Loucy (cell line): Measurements from ENCODE around the gene SLC15A5.

Experiments
- H2AFZ ChIP-seq: fragments of 200-600 bp; sonication (generic); 2 replicates; pipeline ENCODE4 v1.6.0; 2016; ENCODE audit warnings: antibody characterized with exemption, mild to moderate bottlenecking, low read length, moderate library complexity
- H3F3A ChIP-seq: fragments of 200-600 bp; 2 replicates; pipeline ENCODE4 v1.6.0; 2016; ENCODE audit warnings: antibody characterized with exemption, low read depth, mild to moderate bottlenecking
- H3K27me3 ChIP-seq: fragments of 200-600 bp; sonication (generic); 2 replicates; pipeline ENCODE4 v1.6.1; 2014; ENCODE audit warnings: low read length, mild to moderate bottlenecking; ENCODE audit not compliant: insufficient read depth, poor library complexity, severe bottlenecking
- H3K36me3 ChIP-seq: fragments of 200-600 bp; sonication (generic); 2 replicates; pipeline ENCODE4 v1.6.1; 2016; ENCODE audit warnings: low read length; ENCODE audit not compliant: insufficient read depth
- H3K4me1 ChIP-seq: fragments of 200-600 bp; sonication (generic); 2 replicates; pipeline ENCODE4 v1.5.1; 2014; ENCODE audit warnings: low read length, mild to moderate bottlenecking; ENCODE audit not compliant: insufficient read depth, poor library complexity, severe bottlenecking
- H3K4me2 ChIP-seq: fragments of 200-600 bp; sonication (generic); 2 replicates; pipeline ENCODE4 v1.6.0; 2014; ENCODE audit warnings: antibody characterized with exemption, low read length, low read depth, mild to moderate bottlenecking; ENCODE audit not compliant: poor library complexity, severe bottlenecking
- H3K4me3 ChIP-seq: fragments of 200-600 bp; sonication (generic); 2 replicates; pipeline ENCODE4 v1.5.1; 2014; ENCODE audit warnings: low read length, mild to moderate bottlenecking, mixed read lengths; ENCODE audit not compliant: poor library complexity, severe bottlenecking
- H3K79me2 ChIP-seq: fragments of 200-600 bp; sonication (generic); 2 replicates; pipeline ENCODE4 v1.6.1; 2014; ENCODE audit warnings: low read length; ENCODE audit not compliant: insufficient read depth
- H3K9ac ChIP-seq: fragments of 200-600 bp; sonication (generic); 2 replicates; pipeline ENCODE4 v1.6.0; 2014; ENCODE audit warnings: mild to moderate bottlenecking, low read depth, low read length, moderate library complexity; ENCODE audit not compliant: poor library complexity, severe bottlenecking
- H3K9me2 ChIP-seq: fragments of 200-600 bp; sonication (generic); replicated peaks from 2 replicates; pipeline ENCODE4 v1.6.1; 2016; ENCODE audit warnings: low read depth, low read length, mixed read lengths
- H3K9me3 ChIP-seq: fragments of 200-600 bp; sonication (generic); 2 replicates; pipeline ENCODE4 v1.6.1; 2014; ENCODE audit warnings: mild to moderate bottlenecking, antibody characterized with exemption, low read length, low read depth; ENCODE audit not compliant: insufficient read depth
- H4K20me1 ChIP-seq: fragments of 200-600 bp; sonication (generic); 2 replicates; pipeline ENCODE4 v1.6.0; 2014; ENCODE audit warnings: antibody characterized with exemption, low read length, mild to moderate bottlenecking; ENCODE audit not compliant: insufficient read depth, poor library complexity, severe bottlenecking
- EZH2phosphoT487 ChIP-seq: fragments of 200-600 bp; IDR thresholded peaks from 2 replicates; pipeline ENCODE4 v1.6.1; 2018; ENCODE audit warnings: antibody characterized with exemption, mild to moderate bottlenecking, moderate library complexity, borderline replicate concordance
- TF ChIP-seq, protein P1 (sequence below): fragments of 200-600 bp; sonication (generic); conservative IDR thresholded peaks from 2 replicates; pipeline ENCODE4 v1.5.1; 2014; ENCODE audit warnings: mild to moderate bottlenecking, antibody characterized with exemption, low read length

The SLC15A5 gene

DNA sequence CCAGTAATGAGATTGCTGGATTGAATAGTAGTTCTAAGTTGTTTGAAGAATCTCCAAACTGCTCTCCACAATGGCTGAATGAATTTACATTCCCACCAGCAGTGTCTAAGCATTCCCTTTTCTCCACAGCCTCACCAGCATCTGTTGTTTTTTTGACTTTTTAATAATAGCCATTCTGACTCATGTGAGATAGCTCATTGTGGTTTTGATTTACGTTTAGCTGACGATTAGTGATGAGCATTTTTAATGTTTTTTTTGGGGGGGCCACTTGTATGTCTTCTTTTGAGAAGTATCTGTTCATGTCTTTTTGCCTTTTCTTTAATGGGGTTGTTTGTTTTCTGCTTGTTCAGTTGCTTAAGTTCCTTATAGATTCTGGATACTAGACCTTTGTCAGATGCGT is 8.1 kb upstream of the SLC15A5 start:
- H3K4me1 ChIP-seq: no peaks in the 10 kb centered on the region
- no peaks in the 10 kb centered on the region for H3F3A ChIP-seq
- no peaks in the 10 kb centered on the region for H3K9me2 ChIP-seq
- TF ChIP-seq EZH2phosphoT487: no peak
- TF ChIP-seq, protein P1, sequence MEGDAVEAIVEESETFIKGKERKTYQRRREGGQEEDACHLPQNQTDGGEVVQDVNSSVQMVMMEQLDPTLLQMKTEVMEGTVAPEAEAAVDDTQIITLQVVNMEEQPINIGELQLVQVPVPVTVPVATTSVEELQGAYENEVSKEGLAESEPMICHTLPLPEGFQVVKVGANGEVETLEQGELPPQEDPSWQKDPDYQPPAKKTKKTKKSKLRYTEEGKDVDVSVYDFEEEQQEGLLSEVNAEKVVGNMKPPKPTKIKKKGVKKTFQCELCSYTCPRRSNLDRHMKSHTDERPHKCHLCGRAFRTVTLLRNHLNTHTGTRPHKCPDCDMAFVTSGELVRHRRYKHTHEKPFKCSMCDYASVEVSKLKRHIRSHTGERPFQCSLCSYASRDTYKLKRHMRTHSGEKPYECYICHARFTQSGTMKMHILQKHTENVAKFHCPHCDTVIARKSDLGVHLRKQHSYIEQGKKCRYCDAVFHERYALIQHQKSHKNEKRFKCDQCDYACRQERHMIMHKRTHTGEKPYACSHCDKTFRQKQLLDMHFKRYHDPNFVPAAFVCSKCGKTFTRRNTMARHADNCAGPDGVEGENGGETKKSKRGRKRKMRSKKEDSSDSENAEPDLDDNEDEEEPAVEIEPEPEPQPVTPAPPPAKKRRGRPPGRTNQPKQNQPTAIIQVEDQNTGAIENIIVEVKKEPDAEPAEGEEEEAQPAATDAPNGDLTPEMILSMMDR: no peak
- no peaks in the 10 kb centered on the region for H3K27me3 ChIP-seq
- no peak overlapping the region for H3K9ac ChIP-seq
- no peak overlapping the region for H2AFZ ChIP-seq
- no peaks in the 10 kb centered on the region for H4K20me1 ChIP-seq
- H3K4me3 ChIP-seq: no peak overlapping the region
- H3K79me2 ChIP-seq: no peaks in the 10 kb centered on the region
- H3K36me3 ChIP-seq: no peaks in the 10 kb centered on the region
- H3K9me3 ChIP-seq: no peaks in the 10 kb centered on the region; the same call in 1 of the 2 replicates
- H3K4me2 ChIP-seq: no peak overlapping the region

DNA sequence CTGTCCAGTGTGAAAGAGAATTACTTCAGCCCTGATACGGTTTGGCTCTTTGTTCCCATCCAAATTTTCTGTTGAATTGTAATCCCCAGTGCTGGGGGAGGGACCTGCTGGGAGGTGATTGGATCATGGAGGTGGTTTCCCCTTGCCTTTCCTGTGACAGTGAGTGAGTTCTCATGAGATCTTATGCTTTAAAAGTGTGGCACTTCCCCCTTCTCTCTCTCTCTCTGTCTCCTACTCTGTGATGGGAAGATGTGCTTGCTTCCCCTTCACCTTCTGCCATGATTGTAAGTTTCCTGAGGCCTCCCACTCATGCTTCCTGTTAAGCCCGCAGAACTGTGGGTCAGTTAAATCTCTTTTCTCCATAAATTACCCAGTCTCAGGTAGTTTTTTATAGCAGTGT is 5.5 kb upstream of the SLC15A5 start:
- no peak overlapping the region for H3K4me2 ChIP-seq
- no peaks in the 10 kb centered on the region for H3K4me1 ChIP-seq
- H3K9me3 ChIP-seq: no peaks in the 10 kb centered on the region; the same call in 1 of the 2 replicates
- no peaks in the 10 kb centered on the region for H3K9me2 ChIP-seq
- H2AFZ ChIP-seq: no peak overlapping the region
- H4K20me1 ChIP-seq: no peaks in the 10 kb centered on the region
- no peak overlapping the region for H3K4me3 ChIP-seq
- H3K9ac ChIP-seq: no peak overlapping the region
- no peaks in the 10 kb centered on the region for H3K79me2 ChIP-seq
- H3K36me3 ChIP-seq: no peaks in the 10 kb centered on the region
- TF ChIP-seq EZH2phosphoT487: no peak
- TF ChIP-seq, protein P1: no peak
- H3K27me3 ChIP-seq: no peaks in the 10 kb centered on the region
- H3F3A ChIP-seq: no peaks in the 10 kb centered on the region

DNA sequence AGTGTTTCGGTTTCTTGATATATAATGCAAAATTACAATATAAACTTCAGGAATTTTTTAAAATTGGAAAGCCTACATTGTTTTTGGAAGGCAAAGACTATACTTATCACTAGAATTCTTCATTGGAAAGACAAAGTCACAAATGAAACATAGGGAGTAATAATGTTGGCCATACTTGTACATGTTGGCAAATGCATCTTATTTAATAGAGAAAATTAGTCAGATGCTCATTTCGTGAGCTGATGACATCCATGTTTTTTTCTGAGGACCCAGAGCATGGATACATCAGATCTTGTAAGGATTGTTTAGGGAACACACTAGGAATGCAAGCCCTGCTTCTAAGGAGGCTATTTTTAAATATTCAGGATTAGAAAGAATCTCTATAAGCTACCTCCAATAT is 4.6 kb upstream of the SLC15A5 start:
- H2AFZ ChIP-seq: no peak overlapping the region
- no peaks in the 10 kb centered on the region for H3F3A ChIP-seq
- H3K79me2 ChIP-seq: no peaks in the 10 kb centered on the region
- H3K4me2 ChIP-seq: no peak overlapping the region
- TF ChIP-seq EZH2phosphoT487: no peak
- TF ChIP-seq, protein P1: no peak
- H4K20me1 ChIP-seq: no peaks in the 10 kb centered on the region
- H3K4me3 ChIP-seq: no peak overlapping the region
- no peaks in the 10 kb centered on the region for H3K36me3 ChIP-seq
- H3K9me2 ChIP-seq: no peaks in the 10 kb centered on the region
- H3K4me1 ChIP-seq: no peaks in the 10 kb centered on the region
- H3K9ac ChIP-seq: no peak overlapping the region
- H3K9me3 ChIP-seq: no peaks in the 10 kb centered on the region
- H3K27me3 ChIP-seq: no peaks in the 10 kb centered on the region
